DMS 273 (cell line): Measurements from ENCODE around the gene SIGLEC15.
"Not testable (repeated sequence)": the region's sequence is repeated elsewhere in the genome, so short reads cannot be mapped to it uniquely, and the experiment has no call there.

Experiments
- DNase-seq: peaks from one replicate; lab custom pipeline; 2025; ENCODE audit not compliant: unreplicated experiment; lab: John Stamatoyannopoulos, UW

The SIGLEC15 gene

DNA sequence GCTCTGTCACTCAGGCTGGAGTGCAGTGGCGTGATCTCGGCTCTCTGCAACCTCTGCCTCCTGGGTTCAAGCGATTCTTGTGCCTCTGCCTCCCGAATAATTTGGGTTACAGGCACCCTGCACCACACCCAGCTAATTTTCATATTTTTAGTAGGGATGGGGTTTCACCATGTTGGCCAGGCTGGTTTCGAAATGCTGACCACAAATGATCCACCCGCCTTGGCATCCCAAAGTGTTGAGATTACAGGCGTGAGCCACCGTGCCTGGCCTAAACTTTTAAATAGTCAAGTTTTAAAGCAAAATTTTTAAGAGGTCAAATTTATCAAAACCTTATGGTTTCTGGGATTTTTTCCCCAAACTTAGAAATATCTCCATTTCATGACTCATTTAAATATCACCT, 6.7 kb upstream of the SIGLEC15 start:
- not testable (repeated sequence) for DNase-seq

DNA sequence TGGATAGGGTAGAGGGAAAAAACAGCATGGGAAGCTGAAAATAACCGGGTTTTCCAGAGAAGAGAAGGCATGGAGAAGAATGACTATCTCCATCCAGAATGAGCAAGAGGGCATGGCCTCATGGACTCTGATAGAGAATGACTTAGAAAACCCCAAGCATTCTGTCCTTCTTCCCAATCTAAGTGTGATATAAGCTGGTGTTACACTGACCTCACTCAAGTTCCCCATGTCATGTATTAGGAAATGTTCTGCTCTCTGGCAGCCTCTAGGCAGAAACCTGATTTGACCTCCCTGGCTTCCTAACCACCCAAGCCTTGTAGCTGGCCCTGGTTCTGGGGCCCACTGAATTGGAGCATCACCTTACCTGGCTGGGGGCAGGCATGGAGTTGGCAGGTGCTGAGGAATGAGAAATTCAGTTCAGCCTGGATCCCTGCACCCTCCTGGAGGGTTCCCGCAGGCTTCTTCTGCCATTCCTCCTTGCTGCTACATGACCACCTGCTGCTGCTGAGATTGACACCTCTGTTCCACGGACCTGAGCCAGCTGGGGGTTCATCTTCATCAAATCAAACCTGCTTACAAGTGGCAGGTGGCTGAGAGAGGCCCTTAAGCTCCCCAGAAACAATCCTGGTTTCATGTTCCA, 5.2 kb upstream of the SIGLEC15 start:
- DNase-seq = no peak

DNA sequence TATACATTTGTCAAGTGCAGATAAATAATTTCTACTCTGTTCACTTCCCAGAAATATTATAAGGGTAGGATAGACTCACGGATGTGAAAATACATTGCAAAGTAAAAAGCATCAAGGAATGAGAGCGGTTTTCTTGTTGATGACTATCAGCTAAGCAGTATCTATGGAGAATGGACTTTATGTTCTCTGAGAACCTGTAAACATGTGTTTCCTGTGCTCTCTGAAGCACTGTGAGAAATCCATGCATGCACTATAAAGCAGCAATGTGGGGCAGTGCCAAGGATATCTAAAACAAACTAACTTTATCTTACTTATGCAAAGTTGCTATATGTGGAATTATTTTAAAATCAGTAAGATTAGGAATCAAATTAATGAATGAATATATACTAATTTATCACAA, 4.4 kb upstream of the SIGLEC15 start:
- DNase-seq = no peak

DNA sequence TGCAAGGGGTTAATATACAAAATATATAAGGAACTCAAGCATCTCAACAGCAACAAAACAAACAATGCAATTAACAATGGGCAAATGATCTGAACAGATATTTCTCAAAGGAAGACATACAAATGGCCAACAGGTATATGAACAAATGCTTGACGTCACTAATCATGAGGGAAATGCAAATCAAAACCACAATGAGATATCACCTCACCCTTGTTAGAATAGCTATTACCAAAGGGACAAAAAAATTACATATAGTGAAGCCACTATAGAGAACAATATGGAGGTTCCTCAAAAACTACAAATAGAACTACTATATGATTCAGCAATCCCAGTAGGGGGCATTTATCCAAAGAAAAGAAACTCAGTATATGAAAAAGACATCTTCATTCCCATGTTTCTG, 3.8 kb upstream of the SIGLEC15 start:
- no peak for DNase-seq

DNA sequence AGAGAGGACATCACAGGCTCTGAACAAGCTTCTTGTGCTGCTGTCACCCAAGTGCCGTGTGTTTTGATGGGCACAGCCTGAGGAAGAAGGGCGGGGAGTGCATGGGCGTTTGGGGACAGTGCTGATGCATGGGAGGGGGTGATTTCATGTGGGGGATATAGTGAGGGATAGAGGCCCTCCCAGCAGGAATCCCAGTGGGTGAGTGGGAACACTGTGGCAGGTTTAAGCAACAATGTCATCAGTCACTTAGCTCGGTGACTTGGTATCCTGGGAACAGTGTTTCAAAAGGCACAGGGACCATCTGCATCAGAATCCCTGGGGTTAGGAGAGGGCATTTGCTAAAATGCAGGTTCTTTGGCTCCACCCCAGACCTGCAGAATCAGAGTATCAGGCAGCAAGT, 609 bp downstream of the SIGLEC15 start:
- no peak for DNase-seq

DNA sequence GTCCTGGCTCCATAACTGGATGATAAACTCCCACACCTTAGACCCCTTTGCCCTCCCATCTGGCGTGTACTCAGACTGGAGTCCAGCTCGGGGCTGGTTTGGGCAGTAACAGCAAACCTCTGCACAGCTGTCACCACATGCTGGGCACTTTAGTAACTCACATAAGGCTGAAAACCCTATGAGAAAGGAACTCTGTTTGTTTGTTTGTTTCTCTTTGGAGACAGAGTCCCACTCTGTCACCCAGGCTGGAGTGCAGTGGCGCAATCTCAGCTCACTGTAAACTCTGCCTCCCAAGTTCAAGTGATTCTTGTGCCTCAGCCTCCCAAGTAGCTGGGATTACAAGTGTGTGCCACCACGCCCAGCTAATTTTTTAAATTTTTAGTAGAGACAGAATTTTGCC, 1.2 kb downstream of the SIGLEC15 start:
- DNase-seq = not testable (repeated sequence)

DNA sequence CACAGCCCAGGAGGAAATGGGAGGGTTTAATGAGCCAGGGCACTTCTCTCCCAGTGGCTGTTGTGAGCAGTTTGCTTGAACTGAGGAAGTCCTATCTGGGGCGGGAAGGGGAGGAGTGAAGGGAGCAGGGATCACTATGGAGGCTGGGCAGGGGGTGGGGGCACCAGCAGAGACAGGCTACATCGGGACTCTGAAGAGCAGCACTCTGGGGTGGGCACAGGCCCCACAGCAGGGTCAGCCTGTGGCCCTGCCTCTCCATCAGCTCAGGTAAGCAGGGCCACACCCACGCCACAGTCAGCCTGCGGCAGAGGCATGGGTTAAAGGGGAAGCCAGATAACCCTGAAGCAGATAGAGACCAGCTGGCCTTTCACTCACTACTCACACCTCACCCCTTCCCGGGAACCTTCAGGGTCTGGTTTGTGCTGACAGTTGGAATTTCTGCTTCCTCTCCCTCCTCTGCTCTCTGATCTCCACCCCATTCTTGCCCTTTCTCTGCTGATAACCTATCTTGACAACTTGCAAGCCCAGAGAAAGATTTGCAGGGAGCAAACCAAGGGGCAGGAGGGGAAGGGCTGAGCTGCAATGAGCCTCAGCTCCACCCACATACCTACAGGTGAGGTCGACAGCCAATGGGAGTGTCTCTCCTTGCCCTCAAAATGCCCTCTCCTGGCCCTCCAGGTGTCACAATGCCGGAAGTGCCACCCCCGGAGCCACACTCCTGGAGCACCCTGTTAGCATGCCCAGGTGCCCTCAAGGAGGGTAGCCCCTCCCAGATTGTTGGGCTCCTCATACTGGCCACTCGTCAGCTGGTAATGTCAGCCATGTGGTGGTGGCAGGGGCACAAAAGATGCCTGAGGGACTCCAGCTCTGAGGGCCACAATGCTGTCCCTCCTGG, 3.7 kb downstream of the SIGLEC15 start:
- DNase-seq = no peak

DNA sequence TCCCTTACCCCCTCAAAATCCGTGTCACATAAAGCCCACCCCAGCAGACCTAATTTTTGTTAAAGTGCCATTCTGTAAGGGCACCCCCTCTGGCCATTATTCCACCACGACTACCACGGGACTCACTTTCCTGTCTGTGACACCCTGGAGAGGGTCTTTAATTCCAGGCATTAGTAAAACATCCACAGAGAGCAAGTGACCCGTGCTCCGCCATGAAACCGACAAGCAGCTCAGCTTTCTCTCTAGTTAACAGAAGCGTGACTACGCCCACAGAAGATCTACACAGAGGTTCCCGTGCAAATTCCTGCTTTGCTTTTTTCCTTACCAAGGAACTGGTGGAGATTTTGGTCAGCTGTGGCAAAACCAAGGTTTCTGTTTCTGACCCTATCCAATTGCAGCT, 4.4 kb downstream of the SIGLEC15 start:
- no peak for DNase-seq

DNA sequence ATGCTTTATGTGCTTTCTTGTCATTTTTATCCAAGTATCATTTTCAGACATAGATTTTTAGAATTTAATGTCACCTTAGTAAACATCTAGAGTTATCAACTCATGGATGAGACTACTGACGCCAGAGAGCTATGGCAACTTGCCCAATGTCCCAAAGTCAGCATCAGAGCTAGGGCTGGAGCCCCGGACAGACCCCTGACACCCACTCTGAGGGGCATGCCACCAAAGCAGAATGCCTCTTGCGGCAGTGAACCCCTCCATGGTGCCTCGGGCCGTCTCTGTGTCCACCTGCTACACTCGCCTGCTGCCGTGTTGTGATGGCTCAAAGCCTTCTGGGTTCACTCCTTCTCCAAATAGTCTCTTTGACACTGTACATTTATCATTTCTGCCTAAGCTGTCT, 5.4 kb downstream of the SIGLEC15 start:
- no peak for DNase-seq

DNA sequence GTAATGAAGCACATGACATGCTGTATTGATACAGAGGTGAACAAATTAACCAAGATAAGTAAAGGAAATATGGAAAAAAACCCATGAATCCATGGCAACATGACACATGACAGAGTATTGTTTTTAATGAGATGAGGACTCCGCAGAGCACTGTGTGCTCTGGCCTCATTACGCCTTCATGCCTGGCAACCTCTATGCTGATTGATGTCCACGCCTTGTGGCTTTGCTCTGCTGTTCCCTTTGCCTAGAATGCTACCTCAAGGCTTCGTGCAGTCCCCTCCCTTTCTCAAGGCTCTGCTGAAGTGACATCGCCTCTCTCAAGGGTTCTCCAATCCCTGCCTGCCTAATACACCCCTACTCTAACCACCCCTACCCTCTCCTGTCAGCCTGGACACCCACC, 8.4 kb downstream of the SIGLEC15 start:
- DNase-seq = no peak

DNA sequence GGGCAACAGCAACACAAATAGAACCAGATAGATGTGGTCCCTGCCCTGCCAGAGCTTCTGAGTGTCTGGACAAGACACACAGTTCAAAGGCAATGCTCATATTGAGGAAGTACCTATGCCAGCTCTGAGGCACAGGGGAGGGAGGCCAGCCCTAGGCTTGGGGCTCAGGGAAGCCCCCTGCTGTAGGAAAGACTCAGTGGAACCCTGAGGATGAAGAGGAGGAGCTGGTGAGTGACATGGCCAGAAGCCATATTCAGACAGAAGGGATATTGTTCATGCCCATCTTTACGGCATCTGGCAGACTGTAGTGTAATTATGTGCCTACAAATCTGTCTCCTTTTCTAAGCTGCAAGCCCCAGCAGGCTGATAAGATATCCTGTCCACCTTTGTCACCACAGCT, 8.8 kb downstream of the SIGLEC15 start:
- DNase-seq = peak; percentile 65

DNA sequence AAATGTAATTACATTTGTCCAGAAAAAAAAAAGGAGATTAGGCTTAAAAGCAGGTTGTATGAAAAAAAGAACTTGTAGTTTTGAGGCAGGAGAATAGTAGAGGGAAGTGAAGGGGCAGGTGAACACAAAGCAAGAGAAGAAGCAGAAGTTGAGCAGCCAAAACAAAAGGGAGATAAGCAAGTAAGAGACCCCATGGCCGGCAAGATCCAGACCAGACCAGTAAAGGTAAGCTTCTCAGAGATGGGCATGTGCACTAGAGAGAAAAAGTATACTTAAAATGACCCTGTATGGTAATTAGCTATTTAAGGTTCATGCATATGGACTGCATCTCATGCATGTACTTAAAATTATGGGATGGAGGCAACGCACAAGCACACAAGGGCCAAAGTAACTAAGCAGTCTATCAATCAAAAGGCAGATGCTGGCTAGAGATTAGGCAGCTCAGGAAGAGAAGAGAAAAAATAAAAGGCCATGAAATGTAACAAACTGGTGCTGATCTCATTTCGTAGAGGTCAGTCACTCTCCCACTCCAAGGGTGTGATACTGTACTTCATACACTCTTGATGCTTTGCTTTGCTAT, 9.7 kb downstream of the SIGLEC15 start:
- no peak for DNase-seq

DNA sequence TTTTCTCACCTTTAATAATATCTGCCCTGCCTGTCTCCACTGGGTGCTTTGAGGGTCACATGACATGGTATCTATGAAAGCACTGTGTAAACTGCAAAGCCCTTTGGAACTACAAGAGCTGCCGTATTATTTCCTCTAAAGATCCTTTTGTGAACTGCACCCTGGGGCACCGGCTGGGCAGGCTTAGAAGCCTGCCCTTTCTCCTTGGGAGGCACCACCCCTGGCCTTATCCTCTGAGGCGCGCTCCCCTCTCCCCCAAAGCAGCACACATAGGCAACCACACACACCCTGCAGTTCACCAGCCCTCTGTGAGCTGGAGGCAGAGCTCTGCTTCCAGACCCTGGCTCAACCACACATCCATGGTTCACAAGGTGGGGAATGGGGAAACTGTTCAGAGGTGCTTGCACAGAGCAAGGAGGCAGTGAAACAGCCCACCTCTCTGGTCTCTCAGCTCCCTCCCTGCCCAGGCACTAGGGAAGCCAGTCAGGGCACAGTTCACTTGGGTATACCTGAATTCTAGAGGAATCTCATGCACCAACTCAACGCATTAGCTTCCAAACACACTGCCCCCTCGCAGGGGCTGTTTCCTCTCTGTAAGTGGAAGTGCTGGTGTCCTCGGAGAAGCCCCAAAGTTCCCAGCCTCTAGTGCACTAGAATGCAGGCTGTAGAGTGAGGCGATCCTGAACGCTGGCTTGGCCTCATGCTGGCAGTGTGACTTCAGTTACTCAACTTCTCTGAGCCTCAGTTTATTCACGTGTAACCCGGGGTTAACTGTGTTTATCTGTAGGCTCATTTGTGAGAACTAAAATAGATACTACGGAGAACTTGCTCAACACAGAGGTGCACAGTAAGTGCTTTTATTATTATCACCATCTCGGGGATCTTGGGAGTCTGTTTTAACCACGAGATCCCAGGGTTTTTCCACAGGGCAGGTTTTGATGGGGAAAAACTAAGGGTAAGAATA, 11.0 kb downstream of the SIGLEC15 start:
- no peak for DNase-seq

DNA sequence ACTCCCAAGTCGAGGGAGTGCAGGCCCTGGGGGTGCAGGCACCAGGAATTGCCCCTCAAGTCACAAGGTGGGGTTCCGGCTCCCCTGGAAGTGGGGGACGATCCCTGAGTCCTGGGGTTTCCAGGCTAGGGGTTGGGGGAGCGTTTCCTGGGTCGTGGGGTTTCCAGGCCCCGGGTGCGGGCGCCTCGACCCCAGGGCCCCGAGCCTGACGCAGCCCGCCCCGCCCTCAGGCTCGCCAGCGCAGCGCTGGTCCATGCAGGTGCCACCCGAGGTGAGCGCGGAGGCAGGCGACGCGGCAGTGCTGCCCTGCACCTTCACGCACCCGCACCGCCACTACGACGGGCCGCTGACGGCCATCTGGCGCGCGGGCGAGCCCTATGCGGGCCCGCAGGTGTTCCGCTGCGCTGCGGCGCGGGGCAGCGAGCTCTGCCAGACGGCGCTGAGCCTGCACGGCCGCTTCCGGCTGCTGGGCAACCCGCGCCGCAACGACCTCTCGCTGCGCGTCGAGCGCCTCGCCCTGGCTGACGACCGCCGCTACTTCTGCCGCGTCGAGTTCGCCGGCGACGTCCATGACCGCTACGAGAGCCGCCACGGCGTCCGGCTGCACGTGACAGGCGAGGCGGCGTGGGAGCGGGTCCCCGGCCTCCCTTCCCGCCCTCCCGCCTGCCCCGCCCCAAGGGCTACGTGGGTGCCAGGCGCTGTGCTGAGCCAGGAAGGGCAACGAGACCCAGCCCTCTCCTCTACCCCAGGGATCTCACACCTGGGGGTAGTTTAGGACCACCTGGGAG, 12.0 kb downstream of the SIGLEC15 start:
- DNase-seq = no peak

DNA sequence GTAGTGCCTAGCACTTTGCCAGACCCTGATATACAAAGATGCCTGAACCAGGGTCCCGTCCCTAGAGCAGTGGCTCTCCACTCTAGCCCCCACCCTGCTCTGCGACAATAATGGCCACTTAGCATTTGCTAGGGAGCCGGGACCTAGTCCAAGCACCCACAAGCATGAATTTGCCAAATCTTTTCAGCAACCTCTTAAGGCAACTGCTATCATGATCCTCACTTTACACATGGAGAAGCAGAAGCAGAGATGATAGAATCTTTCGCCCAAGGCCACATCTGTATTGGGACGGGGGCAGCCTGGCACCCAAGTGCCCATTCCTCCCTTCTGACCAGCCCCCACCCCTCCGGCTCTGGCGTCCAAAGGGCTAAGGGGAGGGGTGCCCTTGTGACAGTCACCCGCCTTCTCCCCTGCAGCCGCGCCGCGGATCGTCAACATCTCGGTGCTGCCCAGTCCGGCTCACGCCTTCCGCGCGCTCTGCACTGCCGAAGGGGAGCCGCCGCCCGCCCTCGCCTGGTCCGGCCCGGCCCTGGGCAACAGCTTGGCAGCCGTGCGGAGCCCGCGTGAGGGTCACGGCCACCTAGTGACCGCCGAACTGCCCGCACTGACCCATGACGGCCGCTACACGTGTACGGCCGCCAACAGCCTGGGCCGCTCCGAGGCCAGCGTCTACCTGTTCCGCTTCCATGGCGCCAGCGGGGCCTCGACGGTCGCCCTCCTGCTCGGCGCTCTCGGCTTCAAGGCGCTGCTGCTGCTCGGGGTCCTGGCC, 13.0 kb downstream of the SIGLEC15 start:
- DNase-seq = no peak

DNA sequence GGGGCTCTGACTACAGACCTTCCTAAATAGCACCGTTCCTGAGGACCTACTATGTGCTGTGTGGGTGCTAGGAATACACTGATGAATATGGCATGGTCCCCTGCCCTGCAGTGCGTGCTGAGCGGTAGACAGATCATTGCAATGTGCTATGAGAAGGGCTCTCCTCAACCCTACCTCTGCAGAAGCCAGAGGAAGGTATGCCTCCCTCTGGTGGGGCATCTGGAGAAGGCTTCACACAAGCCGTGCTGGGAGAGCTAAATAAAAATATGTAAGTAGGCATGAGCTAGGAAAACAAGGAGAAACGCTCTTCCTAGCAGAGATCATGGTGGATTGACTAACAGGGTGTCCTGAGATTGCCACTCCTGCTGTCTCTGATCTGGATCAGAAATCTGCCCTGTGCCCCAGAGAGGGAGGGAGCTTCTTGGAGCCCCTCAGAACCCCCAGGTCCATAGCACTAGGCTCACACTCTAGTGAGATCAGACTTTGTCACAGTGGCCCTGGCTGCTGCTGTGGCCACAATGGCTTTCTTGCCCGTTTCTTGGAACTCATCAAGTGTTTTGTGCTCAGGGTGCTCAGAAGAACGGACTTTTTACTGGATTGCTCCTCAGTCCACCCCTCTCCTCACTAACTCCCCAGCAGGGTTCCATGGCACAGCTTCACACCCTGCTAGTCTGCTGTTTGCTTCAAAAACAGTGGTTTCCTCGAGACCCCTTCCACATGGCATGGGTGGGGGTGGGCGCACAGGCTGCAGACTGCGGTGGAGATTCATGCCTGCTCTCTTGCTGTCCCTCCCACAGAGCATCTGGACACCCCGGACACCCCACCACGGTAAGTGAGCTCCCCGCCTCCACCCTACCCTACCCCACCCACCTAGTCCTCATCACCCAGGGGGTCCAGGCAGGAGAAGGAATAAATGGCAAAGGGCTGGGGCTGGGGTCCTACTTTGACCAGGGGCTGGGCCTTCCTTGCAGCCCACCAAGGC, 14.2 kb downstream of the SIGLEC15 start:
- peak; percentile 56 for DNase-seq

DNA sequence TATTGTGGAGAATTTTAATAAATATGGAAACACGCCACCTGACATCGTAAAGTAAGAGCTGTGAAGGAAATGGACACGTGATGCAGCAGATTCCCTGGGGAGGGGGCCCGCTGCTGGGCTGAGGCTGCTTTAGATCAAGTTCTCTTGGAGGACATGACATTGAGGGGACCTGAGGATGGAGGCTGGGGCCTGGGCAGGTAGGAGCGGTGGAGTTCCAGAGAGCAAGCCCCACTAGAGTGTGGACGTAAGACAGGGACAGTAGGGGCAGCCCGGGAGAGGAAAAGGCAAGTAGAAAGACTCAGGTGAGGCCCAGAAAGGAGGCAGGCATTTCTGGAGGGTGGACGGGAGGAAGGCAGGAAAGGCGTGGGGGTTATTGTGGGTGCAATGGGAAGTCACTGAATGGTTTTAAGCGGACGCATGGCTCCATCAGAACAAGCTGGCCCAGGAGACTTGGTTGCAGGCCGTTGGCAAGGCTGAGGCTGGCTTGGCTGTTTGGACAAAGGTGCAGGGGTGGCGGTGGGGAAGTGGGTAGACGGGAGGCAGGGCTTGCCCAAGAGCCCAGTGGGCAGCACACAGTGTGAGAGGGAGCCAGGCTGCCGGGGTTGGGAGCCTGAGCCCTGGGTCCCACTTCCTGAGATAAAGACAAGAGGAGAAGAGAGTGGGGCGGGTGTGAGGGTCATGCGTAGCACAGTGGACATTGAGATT, 15.7 kb downstream of the SIGLEC15 start:
- DNase-seq = no peak
